ENCODE data around the gene PPBP. TPM values are rescaled to one million over a fixed set of nuclear protein-coding genes. Genes with fewer than 3 reads are reported as not detected.

The PPBP gene
- total RNA-seq, 1 experiment from 2014 or later = not detected

DNA sequence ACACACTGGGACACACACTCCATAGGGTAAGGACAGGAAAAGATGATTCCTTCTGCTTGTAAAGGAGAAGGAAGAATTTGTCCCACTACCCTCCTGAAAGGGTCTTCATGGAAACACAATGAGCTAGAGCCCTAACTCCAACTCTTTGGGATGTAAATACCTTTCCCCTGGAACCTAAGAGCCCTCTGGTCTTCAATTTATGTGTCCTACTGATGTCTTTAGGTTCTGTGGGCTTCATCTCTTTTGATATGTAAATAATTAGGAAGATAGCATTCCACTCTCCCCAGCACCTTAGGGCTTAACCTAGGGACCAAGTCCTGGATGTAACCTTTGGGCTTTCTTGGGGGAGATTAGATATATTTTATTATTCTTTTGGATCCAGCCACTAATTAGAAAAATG, 44.4 kb downstream of the PPBP start:
- no peak overlapping the region for H2AFZ ChIP-seq (ENCODE audit: low read depth, low read length, poor library complexity, severe bottlenecking)
- no peaks in the 10 kb centered on the region for H3K79me2 ChIP-seq (ENCODE audit: insufficient read depth, low read length)
- H3K27ac ChIP-seq (ENCODE audit: low read depth, low read length) = no peak overlapping the region
- H3K36me3 ChIP-seq (ENCODE audit: control insufficient read depth in 1 of 2, insufficient read depth in 2 of 2, low read length in 2 of 2) = no peaks in the 10 kb centered on the region
- RAD21 ChIA-PET (ENCODE audit: low non-redundant PET in 1 of 2, low total read pairs in 2 of 2, uncharacterized antibody in 2 of 2, unreplicated experiment in 2 of 2) = no interaction called here
- BruUV-seq (replicated peaks) = no TSS peak
- no peaks in the 10 kb centered on the region for H3K27me3 ChIP-seq (ENCODE audit: insufficient read depth, low read length)
- no peaks in the 10 kb centered on the region for H3K4me1 ChIP-seq (ENCODE audit: control insufficient read depth in 1 of 2, insufficient read depth in 2 of 2, low read length in 2 of 2)
- CTCF ChIA-PET = no interaction called here
- no peak overlapping the region for H3K4me2 ChIP-seq (ENCODE audit: low read length)
- POLR2A ChIA-PET = no interaction called here
- no peak overlapping the region for H3K4me3 ChIP-seq (replicated peaks in 1 of 2; ENCODE audit: low read depth in 1 of 2, low read length in 2 of 2)
- no peak for ATAC-seq
- intact Hi-C loops (cut with micrococcal nuclease) = no loop called here
- H3K9me2 ChIP-seq (ENCODE audit: insufficient read depth) = no peaks in the 10 kb centered on the region
- TF ChIP-seq CEBPB (IDR thresholded peaks at IDR 0.05; ENCODE audit: low read depth) = no peak
- TF ChIP-seq POLR2A (IDR thresholded peaks at IDR 0.05; ENCODE audit: borderline replicate concordance, extremely low read depth, insufficient read depth, insufficient read length) = no peak
- no peak for TF ChIP-seq ZFX (IDR thresholded peaks at IDR 0.05)
- TF ChIP-seq SRF (IDR thresholded peaks at IDR 0.05; ENCODE audit: low read depth) = no peak
- no peak for TF ChIP-seq FOSL1 (IDR thresholded peaks at IDR 0.05; ENCODE audit: low read depth)
- no peak for TF ChIP-seq SP1 (IDR thresholded peaks at IDR 0.05; ENCODE audit: low read depth)
- TF ChIP-seq EGR1 (IDR thresholded peaks at IDR 0.05; ENCODE audit: low read depth) = no peak
- no peak for TF ChIP-seq ZNF274 (IDR thresholded peaks at IDR 0.05; ENCODE audit: low read depth, low read length)
- TF ChIP-seq TCF7L2 (IDR thresholded peaks at IDR 0.05; ENCODE audit: borderline replicate concordance, extremely low read depth, insufficient read depth, insufficient read length) = no peak
- TF ChIP-seq YY1 (IDR thresholded peaks at IDR 0.05; ENCODE audit: extremely low read depth, insufficient replicate concordance, low read depth, low read length) = no peak
- no peak for TF ChIP-seq SIN3A (IDR thresholded peaks at IDR 0.05; ENCODE audit: low read depth)
- TF ChIP-seq, protein P1, sequence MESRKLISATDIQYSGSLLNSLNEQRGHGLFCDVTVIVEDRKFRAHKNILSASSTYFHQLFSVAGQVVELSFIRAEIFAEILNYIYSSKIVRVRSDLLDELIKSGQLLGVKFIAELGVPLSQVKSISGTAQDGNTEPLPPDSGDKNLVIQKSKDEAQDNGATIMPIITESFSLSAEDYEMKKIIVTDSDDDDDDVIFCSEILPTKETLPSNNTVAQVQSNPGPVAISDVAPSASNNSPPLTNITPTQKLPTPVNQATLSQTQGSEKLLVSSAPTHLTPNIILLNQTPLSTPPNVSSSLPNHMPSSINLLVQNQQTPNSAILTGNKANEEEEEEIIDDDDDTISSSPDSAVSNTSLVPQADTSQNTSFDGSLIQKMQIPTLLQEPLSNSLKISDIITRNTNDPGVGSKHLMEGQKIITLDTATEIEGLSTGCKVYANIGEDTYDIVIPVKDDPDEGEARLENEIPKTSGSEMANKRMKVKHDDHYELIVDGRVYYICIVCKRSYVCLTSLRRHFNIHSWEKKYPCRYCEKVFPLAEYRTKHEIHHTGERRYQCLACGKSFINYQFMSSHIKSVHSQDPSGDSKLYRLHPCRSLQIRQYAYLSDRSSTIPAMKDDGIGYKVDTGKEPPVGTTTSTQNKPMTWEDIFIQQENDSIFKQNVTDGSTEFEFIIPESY (IDR thresholded peaks at IDR 0.05; ENCODE audit: extremely low read depth, insufficient replicate concordance, low read length) = no peak
- TF ChIP-seq JUND (IDR thresholded peaks at IDR 0.05) = no peak
- TF ChIP-seq, protein P2, sequence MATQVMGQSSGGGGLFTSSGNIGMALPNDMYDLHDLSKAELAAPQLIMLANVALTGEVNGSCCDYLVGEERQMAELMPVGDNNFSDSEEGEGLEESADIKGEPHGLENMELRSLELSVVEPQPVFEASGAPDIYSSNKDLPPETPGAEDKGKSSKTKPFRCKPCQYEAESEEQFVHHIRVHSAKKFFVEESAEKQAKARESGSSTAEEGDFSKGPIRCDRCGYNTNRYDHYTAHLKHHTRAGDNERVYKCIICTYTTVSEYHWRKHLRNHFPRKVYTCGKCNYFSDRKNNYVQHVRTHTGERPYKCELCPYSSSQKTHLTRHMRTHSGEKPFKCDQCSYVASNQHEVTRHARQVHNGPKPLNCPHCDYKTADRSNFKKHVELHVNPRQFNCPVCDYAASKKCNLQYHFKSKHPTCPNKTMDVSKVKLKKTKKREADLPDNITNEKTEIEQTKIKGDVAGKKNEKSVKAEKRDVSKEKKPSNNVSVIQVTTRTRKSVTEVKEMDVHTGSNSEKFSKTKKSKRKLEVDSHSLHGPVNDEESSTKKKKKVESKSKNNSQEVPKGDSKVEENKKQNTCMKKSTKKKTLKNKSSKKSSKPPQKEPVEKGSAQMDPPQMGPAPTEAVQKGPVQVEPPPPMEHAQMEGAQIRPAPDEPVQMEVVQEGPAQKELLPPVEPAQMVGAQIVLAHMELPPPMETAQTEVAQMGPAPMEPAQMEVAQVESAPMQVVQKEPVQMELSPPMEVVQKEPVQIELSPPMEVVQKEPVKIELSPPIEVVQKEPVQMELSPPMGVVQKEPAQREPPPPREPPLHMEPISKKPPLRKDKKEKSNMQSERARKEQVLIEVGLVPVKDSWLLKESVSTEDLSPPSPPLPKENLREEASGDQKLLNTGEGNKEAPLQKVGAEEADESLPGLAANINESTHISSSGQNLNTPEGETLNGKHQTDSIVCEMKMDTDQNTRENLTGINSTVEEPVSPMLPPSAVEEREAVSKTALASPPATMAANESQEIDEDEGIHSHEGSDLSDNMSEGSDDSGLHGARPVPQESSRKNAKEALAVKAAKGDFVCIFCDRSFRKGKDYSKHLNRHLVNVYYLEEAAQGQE (IDR thresholded peaks at IDR 0.05; ENCODE audit: low read depth) = no peak
- no peak for TF ChIP-seq EZH2phosphoT487 (IDR thresholded peaks at IDR 0.05; ENCODE audit: borderline replicate concordance)
- TF ChIP-seq RAD21 (IDR thresholded peaks at IDR 0.05; ENCODE audit: low read depth) = no peak
- no peak for TF ChIP-seq POLR2AphosphoS5 (IDR thresholded peaks at IDR 0.05; ENCODE audit: low read depth, low read length)
- TF ChIP-seq ELF1 (IDR thresholded peaks at IDR 0.05; ENCODE audit: borderline replicate concordance, low read depth) = no peak
- no peak for TF ChIP-seq EZH2 (IDR thresholded peaks at IDR 0.05)
- TF ChIP-seq, protein P3, sequence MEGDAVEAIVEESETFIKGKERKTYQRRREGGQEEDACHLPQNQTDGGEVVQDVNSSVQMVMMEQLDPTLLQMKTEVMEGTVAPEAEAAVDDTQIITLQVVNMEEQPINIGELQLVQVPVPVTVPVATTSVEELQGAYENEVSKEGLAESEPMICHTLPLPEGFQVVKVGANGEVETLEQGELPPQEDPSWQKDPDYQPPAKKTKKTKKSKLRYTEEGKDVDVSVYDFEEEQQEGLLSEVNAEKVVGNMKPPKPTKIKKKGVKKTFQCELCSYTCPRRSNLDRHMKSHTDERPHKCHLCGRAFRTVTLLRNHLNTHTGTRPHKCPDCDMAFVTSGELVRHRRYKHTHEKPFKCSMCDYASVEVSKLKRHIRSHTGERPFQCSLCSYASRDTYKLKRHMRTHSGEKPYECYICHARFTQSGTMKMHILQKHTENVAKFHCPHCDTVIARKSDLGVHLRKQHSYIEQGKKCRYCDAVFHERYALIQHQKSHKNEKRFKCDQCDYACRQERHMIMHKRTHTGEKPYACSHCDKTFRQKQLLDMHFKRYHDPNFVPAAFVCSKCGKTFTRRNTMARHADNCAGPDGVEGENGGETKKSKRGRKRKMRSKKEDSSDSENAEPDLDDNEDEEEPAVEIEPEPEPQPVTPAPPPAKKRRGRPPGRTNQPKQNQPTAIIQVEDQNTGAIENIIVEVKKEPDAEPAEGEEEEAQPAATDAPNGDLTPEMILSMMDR (IDR thresholded peaks at IDR 0.05 in 2 of 3, conservative IDR thresholded peaks at IDR 0.05 in 1 of 3; ENCODE audit: borderline replicate concordance in 1 of 3, insufficient read depth in 1 of 3, low read depth in 2 of 3, low read length in 2 of 3) = no peak
- H3K9me3 ChIP-seq (ENCODE audit: control insufficient read depth in 1 of 2, insufficient read depth in 1 of 2, low read depth in 1 of 2, low read length in 2 of 2) = no peaks in the 10 kb centered on the region
- DNase-seq (ENCODE audit: low read depth, low spot score) = no peak
- no peak overlapping the region for H3K9ac ChIP-seq (ENCODE audit: low read length)
- H4K20me1 ChIP-seq (ENCODE audit: insufficient read depth) = no peaks in the 10 kb centered on the region
